Cardiac muscle cell (in vitro differentiated cells and primary cell): ENCODE measurements around the gene TFIP11. TPM values are rescaled to one million over a fixed set of nuclear protein-coding genes. Genes with fewer than 3 reads are reported as not detected.
"Not testable (repeated sequence)": the region's sequence is repeated elsewhere in the genome, so short reads cannot be mapped to it uniquely, and the experiment has no call there.

Source experiments
- DNase-seq, 2 donors: peaks; one replicate each; pipeline versions ENCODE4 v3.0.0 to v3.0.0-alpha.2; 2010 to 2017; ENCODE audit warnings: low read depth in 1 of 2, low spot score in 1 of 2
- H3K27ac ChIP-seq: fragments of 200-600 bp; sonication (generic); 2 replicates; pipeline ENCODE4 v1.5.1; 2016
- H3K27me3 ChIP-seq: fragments of 200-600 bp; sonication (generic); 2 replicates; pipeline ENCODE4 v1.6.0; 2016; ENCODE audit warnings: control low read depth
- H3K36me3 ChIP-seq: fragments of 200-600 bp; sonication (generic); 2 replicates; pipeline ENCODE4 v1.5.1; 2016; ENCODE audit warnings: control low read depth
- H3K4me1 ChIP-seq: fragments of 200-600 bp; sonication (generic); 2 replicates; pipeline ENCODE4 v1.8.1; 2017; ENCODE audit warnings: low read depth, mild to moderate bottlenecking, mixed run types
- H3K4me3 ChIP-seq: fragments of 200-600 bp; sonication (generic); 2 replicates; pipeline ENCODE4 v1.5.1; 2016; ENCODE audit warnings: mild to moderate bottlenecking
- H3K9me3 ChIP-seq: fragments of 200-600 bp; sonication (generic); 2 replicates; pipeline ENCODE4 v1.5.1; 2017; ENCODE audit warnings: low read depth, mild to moderate bottlenecking, control low read depth
- CTCF ChIP-seq: IDR thresholded peaks from 2 replicates; pipeline ENCODE4 v1.5.1; 2012; ENCODE audit warnings: low read depth, mild to moderate bottlenecking, low read length
- polyA plus RNA-seq: library from polyadenylated mRNA; unstranded; fragments of >200 nt; fragmentation: Nextera tagmentation; extraction: Ambion mirVana; gene quantifications from 2 replicates; pipeline ENCODE4 v1.2.1, GENCODE V29; 2016
- total RNA-seq: library from RNA; depleted of rRNA; stranded (reverse); fragments of >200 nt; gene quantifications from 2 replicates; pipeline ENCODE4 v1.2.3, GENCODE V29; 2016

Gene TFIP11
- total and polyA plus RNA-seq, 2 experiments from 2014 or later, result 24.6 to 25.5 TPM

GRCh38 chr22:26534874-26535602, 22.8 kb upstream of the TFIP11 start:
- no peak overlapping the region for H3K4me3 ChIP-seq
- H3K27ac ChIP-seq, result peak overlapping the region; percentile 79
- no peak for DNase-seq
- no peak for TF ChIP-seq CTCF
- no peaks in the 10 kb centered on the region for H3K9me3 ChIP-seq
- peaks cover 13% of the 10 kb centered on the region for H3K4me1 ChIP-seq
- H3K27me3 ChIP-seq, result no peaks in the 10 kb centered on the region
- H3K36me3 ChIP-seq, result no peaks in the 10 kb centered on the region

GRCh38 chr22:26534171-26534855, 22.0 kb upstream of the TFIP11 start:
- no peak for DNase-seq
- Histone ChIP-seq H3K4me1 (peaks cover 13% of the 10 kb centered on the region), H3K36me3 (no peaks in the 10 kb centered on the region), H3K4me3 (no peak overlapping the region), H3K27me3 (no peaks in the 10 kb centered on the region), H3K27ac (peak overlapping the region; percentile 79), H3K9me3 (no peaks in the 10 kb centered on the region)
- TF ChIP-seq CTCF, result no peak

- DNase-seq, result peak in 1 of 2 donors; percentile 42
- Histone ChIP-seq H3K4me3 (no peak overlapping the region), H3K27me3 (no peaks in the 10 kb centered on the region), H3K36me3 (no peaks in the 10 kb centered on the region), H3K27ac (no peak overlapping the region), H3K9me3 (no peaks in the 10 kb centered on the region), H3K4me1 (peaks cover 17% of the 10 kb centered on the region)
- TF ChIP-seq CTCF, result no peak
These were observed 17.1 kb upstream of the TFIP11 start for GRCh38 chr22:26529345-26529744.

GRCh38 chr22:26528518-26528917, 16.2 kb upstream of the TFIP11 start:
- H3K9me3 ChIP-seq, H3K36me3 ChIP-seq, H3K27ac ChIP-seq, H3K27me3 ChIP-seq, DNase-seq, H3K4me3 ChIP-seq: not testable (repeated sequence)
- H3K4me1 ChIP-seq, result peaks cover 16% of the 10 kb centered on the region

GRCh38 chr22:26527574-26528465, 15.5 kb upstream of the TFIP11 start:
- H3K27ac ChIP-seq, result peak overlapping the region; percentile 73
- no peaks in the 10 kb centered on the region for H3K36me3 ChIP-seq

More at GRCh38 chr22:26527574-26528465, 15.5 kb upstream of the TFIP11 start:
- Histone ChIP-seq H3K4me3 (no peak overlapping the region), H3K9me3 (no peaks in the 10 kb centered on the region), H3K27me3 (no peaks in the 10 kb centered on the region), H3K4me1 (peaks cover 16% of the 10 kb centered on the region)
- peak in 1 of 2 donors; percentile 63 for DNase-seq
- TF ChIP-seq CTCF, result no peak
